Embryonic facial prominence (tissue), 1 donor: ENCODE measurements around the gene ACOXL.

ENCODE experiments used
- DNase-seq: peaks from one replicate; pipeline ENCODE4 v3.0.0-alpha.2; 2016; ENCODE audit errors: extremely low spot score

Gene ACOXL

DNA sequence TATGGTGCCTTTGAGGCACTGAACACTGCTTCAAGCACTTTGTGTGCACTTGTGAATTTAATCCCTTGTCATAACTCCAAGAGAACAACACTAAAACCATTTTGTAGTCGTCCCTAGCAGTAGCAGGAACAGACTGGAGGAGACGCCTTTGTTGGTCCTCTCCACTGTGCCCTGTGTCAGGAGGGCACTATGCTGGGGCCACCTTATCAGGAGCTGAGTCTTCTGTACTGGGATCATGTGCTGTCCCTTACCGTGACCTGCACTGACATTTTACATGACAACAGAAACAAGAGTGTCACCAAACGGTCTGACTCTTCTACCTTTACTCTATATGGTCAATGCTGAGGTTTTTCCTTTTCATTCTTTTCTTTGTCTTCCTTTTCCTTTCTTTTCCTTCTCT lies 62.0 kb downstream of the ACOXL start:
- no peak for DNase-seq

GRCh38 chr2:110794951-110795350 lies 62.6 kb downstream of the ACOXL start:
- no peak for DNase-seq

- DNase-seq: no peak
Observed at GRCh38 chr2:110796716-110797301, 64.4 kb downstream of the ACOXL start.

DNA sequence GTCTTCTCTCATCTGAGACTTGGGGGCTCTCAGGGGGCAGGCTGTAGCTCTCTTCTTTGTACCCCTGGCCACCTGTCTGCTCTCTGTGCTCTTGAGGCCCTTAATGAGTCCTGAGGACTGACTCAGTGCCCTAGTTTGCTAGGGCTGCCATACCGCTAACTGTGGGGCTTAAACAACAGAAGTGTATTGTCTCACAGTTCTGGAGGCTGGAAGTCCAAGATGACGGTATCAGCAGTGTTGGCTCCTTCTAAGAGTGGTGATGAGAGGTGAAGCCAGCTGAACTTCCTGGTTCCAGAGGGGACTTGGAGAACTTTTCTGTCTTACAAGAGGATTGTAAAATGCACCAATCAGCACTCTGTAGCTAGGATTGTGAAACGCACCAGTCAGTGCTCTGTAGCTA lies 67.0 kb downstream of the ACOXL start:
- DNase-seq: no peak

DNA sequence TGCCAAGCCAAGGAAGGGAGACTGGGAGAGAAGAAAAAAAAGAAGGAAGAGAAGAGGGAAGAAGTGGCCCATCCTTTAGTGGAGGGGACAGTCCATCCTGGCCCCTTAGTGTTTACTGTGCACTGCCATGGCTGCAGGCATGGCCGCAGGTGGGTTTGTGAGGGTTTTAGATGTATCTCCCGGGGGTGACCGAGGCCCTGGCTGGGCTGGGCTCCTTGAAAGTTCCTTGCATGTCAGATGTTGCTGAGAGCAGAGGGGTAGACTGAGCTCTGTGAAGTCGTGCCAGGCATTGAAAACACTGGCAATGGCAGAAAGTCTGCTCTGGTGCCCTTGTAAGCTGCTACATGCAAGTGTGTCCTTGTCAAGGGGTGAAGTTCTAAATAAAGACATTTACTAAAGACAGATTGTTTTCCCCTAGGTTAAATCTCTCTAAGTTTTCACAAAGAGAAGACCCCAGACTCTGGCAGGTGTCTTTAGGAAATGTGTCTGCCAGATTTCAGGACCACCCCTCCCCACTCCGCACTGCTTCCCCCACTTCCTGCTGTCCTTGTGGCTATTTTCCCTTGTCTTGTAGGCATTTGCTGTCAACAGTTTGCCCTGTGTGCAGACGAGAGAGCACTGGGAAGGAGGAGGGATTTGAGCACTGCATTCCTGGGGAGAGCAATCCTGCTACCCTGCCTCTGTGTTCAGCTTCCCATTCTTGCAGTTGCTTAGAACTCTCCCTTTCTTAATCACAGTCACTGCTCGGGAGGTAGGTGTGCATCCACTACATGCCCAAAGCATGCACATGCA lies 68.4 kb downstream of the ACOXL start:
- no peak for DNase-seq

DNA sequence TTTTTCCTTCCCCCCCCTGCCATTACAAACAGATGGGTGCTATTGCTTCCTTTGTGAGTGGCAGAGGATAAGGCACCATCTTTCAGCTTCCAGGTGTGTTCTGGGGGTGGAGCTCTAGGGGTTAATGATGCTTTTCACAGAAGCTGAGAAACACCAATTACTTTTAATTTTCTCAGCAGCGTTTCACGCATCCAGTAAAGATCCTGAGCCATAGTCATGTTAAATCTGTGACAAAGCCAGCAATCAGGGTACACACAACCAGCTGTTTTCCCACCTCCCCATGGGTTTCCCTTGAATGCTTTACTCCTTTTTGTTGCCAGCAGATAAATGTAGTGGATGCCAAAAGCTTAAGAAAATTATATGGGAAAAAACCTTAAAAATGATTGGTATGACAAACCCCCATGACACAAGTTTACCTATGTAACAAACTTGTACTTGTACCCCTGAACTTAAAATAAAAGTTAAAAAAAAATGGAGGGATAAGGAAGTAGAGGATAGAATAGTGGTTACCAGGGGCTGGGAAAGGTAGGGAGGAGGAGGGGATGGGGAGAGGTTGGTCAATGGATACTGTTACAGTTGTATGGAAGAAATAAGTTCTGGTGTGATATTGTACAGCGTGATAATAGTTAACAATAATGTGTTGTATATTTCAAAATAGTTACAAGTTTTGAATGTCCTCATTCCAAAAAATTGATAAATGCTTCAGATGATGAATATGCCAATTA lies 70.0 kb downstream of the ACOXL start:
- no peak for DNase-seq

GRCh38 chr2:110804433-110804832 lies 72.1 kb downstream of the ACOXL start:
- no peak for DNase-seq

GRCh38 chr2:110804915-110805314 lies 72.5 kb downstream of the ACOXL start:
- no peak for DNase-seq

DNA sequence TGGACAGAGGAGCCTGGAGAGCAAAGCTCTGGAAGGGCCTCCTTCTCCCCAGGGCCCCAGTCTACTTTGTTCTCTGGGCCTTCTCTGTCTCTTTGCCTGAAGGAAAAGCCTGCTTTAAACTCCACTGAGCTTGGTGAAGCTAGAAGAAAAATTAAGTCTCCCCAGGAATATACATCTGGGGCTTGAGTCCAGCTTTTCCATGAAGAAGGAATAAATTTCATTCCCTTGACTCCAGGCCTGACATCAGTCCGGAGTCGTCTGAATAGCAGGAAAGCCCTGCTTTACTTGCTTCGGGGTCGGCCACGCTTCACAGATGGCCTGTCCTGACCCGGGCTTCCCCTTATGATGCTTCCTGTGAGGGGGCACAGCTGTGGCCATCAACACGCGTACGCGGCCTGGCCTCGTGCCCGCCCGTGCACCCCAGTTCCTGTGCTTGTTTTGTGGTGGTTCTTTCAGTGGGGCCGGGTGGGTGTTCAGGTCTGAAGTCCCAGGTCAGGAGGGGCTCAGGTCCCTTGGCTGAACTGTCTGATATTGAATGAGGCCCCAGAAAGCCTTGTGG lies 73.6 kb downstream of the ACOXL start:
- no peak for DNase-seq

DNA sequence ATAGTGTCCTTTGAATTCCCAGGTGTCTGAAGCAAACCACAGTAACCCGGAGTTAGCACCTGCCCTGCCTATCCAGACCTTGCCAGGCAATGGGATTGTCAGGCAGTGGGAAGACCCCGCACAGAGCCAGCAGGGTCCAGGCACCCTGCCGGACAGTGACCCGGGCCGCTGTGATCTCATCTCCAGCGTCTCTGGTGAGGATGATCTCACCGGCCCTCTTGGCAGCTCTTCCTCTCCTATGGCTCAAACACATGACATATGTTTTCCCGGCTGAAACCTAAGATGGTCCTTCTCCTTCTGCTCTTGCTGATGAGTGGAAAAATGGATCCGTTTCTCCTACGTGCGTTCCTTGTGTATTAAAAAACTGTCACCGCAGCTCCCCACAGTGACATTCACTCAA lies 75.1 kb downstream of the ACOXL start:
- DNase-seq: no peak

- no peak for DNase-seq
Observed at GRCh38 chr2:110810404-110810803, 78.0 kb downstream of the ACOXL start.

DNA sequence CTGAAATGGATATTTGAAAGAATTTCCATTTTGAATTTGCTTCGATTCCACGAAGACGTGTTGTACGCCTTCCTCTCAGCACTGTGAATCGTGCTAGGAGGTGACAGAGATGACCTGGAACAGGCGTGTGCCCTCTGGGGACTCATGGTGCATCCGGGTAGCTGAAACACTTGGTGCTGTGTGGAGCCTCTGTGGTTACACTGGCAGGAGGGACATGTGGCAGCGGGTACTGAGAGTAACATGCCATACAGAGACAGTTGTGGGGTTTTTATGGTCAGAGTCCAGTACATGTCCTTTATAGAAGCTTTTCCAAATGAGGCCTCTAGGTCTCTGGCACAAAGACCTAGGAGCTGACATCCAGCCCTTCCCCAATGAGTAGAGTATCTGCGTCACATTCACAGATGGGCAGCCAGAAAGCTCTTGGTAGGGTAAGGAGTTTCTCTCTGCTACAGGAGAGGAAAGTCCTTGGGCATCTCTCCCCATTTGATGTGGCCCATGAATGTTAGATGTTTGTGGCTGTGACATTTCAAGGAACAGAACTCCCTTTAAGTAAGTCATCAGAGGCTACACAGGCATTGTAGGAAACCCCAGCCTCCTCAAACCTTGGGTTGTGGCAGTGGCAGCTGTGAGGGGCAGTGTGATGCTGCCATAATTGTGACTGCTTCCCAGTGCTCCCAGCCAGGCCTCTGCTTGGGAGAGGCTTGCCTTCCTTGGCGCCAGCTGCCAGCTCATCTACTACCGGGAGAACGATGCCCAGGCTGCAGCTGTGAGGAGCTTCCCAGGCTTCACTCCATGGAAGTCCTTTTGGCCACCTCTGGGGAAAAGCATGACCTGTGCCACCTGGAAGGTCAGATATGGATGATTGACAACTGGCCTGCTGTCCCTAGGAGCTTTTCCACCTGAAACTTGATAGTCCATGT lies 80.6 kb downstream of the ACOXL start:
- no peak for DNase-seq

DNA sequence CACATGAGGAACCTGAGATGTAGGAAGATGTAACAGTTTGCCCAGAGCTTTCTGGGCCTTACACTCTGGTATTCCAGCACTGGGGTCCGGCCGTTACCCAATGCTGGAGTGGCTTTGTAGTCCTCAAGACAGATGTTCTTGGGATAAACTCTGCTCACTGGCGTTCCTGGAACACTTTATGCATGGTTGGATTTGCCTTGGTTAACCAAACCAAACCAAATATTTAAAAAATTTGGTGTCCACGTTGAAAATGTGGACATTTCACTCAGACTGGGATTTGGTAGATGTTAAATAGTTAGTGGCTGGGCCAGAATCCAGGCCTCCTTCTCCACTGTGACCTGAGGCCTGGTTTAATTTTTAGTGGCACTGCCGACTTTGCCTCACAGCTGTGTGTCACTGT lies 81.5 kb downstream of the ACOXL start:
- DNase-seq: no peak

- no peak for DNase-seq
Observed at GRCh38 chr2:110815938-110816337, 83.6 kb downstream of the ACOXL start.

- no peak for DNase-seq
Observed at GRCh38 chr2:110816404-110817365, 84.3 kb downstream of the ACOXL start.

GRCh38 chr2:110818767-110819481 lies 86.6 kb downstream of the ACOXL start:
- no peak for DNase-seq

DNA sequence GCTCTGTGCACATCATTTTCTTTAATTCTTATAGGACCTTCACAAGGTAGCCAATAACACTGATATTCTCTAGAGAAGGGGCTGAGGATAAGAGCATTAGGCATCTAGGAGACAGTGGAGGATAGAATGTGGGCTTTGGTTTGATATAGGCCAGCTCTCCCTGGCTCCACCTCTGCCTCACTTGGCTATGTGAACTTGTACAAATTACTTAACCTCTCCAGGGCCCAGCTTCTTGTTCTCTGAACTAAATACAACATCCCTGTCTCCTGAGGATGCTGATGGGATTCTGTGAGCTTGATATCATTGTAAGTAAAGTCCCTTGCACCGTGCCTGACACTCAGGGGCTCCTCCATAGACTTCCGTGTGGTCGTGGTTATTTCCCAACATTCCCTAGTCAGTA lies 87.3 kb downstream of the ACOXL start:
- no peak for DNase-seq

- DNase-seq: no peak
Observed at GRCh38 chr2:110820128-110820527, 87.8 kb downstream of the ACOXL start.

GRCh38 chr2:110823165-110823564 lies 90.8 kb downstream of the ACOXL start:
- no peak for DNase-seq

GRCh38 chr2:110827511-110827910 lies 95.1 kb downstream of the ACOXL start:
- DNase-seq: no peak
